SK-N-MC (cell line): ENCODE measurements around the gene NCDN.

Experiments
- DNase-seq: peaks from one replicate; pipeline ENCODE4 v3.0.0-alpha.2; 2011; ENCODE audit warnings: low read depth, low spot score
- H3K27ac ChIP-seq: fragments of 200-600 bp; sonication (generic); 2 replicates; pipeline ENCODE4 v1.5.1; 2016; ENCODE audit warnings: mixed run types
- H3K36me3 ChIP-seq: fragments of 200-600 bp; sonication (generic); 2 replicates; pipeline ENCODE4 v1.6.1; 2017; ENCODE audit warnings: antibody characterized with exemption, low read length, mixed read lengths; ENCODE audit not compliant: insufficient read depth
- H3K4me3 ChIP-seq: fragments of 200-600 bp; sonication (generic); 2 replicates; pipeline ENCODE4 v1.5.1; 2016
- H3K9ac ChIP-seq: fragments of 200-600 bp; sonication (generic); 2 replicates; pipeline ENCODE4 v1.8.0; 2017; ENCODE audit warnings: mixed run types, mixed read lengths; ENCODE audit not compliant: insufficient read length
- H3K9me3 ChIP-seq: fragments of 200-600 bp; sonication (generic); 2 replicates; pipeline ENCODE4 v1.6.1; 2017; ENCODE audit warnings: low read depth, mild to moderate bottlenecking, antibody characterized with exemption, low read length, moderate library complexity, mixed read lengths
- EZH2 ChIP-seq: fragments of 200-600 bp; sonication (generic); IDR thresholded peaks from one replicate; pipeline ENCODE4 v1.6.1; 2017; ENCODE audit warnings: antibody characterized with exemption
- FOXP2 ChIP-seq: optimal IDR thresholded peaks from 2 replicates; pipeline ENCODE3; 2011; ENCODE audit warnings: mild to moderate bottlenecking, moderate library complexity; ENCODE audit not compliant: insufficient read depth; ENCODE audit errors: extremely low read length, control extremely low read depth
- POLR2AphosphoS5 ChIP-seq: IDR thresholded peaks from 2 replicates; pipeline ENCODE4 v1.6.1; 2012; ENCODE audit warnings: mild to moderate bottlenecking, low read depth, low read length, borderline replicate concordance

Gene NCDN

GRCh38 chr1:35599411-35599810, 41.8 kb downstream of the NCDN start:
- DNase-seq: no peak
- Histone ChIP-seq H3K27ac (no peak overlapping the region), H3K9me3 (no peaks in the 10 kb centered on the region), H3K9ac (no peak overlapping the region), H3K36me3 (peaks cover 41% of the 10 kb centered on the region), H3K4me3 (no peak overlapping the region)
- TF ChIP-seq EZH2 (no peak), POLR2AphosphoS5 (no peak), FOXP2 (no peak)

- TF ChIP-seq EZH2 (no peak), POLR2AphosphoS5 (no peak), FOXP2 (no peak)
- peaks cover 53% of the 10 kb centered on the region for H3K36me3 ChIP-seq
- H3K9me3 ChIP-seq: no peaks in the 10 kb centered on the region
These were observed 43.0 kb downstream of the NCDN start for GRCh38 chr1:35600593-35600992.

GRCh38 chr1:35603468-35603867, 45.9 kb downstream of the NCDN start:
- Histone ChIP-seq H3K9ac (no peak overlapping the region), H3K36me3 (peaks cover 81% of the 10 kb centered on the region), H3K27ac (no peak overlapping the region), H3K9me3 (no peaks in the 10 kb centered on the region), H3K4me3 (no peak overlapping the region)
- TF ChIP-seq POLR2AphosphoS5: no peak
- TF ChIP-seq FOXP2: no peak
- TF ChIP-seq EZH2: no peak
- DNase-seq: no peak

More at GRCh38 chr1:35600593-35600992, 43.0 kb downstream of the NCDN start:
- Histone ChIP-seq H3K9ac (no peak overlapping the region), H3K27ac (no peak overlapping the region), H3K4me3 (no peak overlapping the region)
- DNase-seq: no peak

- no peak overlapping the region for H3K4me3 ChIP-seq
- no peak overlapping the region for H3K9ac ChIP-seq
- no peak overlapping the region for H3K27ac ChIP-seq
- TF ChIP-seq POLR2AphosphoS5: no peak
- no peak for TF ChIP-seq FOXP2
- no peak for TF ChIP-seq EZH2
- no peaks in the 10 kb centered on the region for H3K9me3 ChIP-seq
- H3K36me3 ChIP-seq: peaks cover 86% of the 10 kb centered on the region
- no peak for DNase-seq
These were observed 46.3 kb downstream of the NCDN start for GRCh38 chr1:35603941-35604340.

GRCh38 chr1:35605071-35605866, 47.7 kb downstream of the NCDN start:
- no peak overlapping the region for H3K4me3 ChIP-seq
- DNase-seq: no peak
- peaks cover 95% of the 10 kb centered on the region for H3K36me3 ChIP-seq
- no peak overlapping the region for H3K27ac ChIP-seq
- TF ChIP-seq FOXP2 (no peak), POLR2AphosphoS5 (no peak), EZH2 (no peak)
- no peaks in the 10 kb centered on the region for H3K9me3 ChIP-seq
- H3K9ac ChIP-seq: no peak overlapping the region

- TF ChIP-seq EZH2 (no peak), POLR2AphosphoS5 (no peak), FOXP2 (no peak)
- no peak for DNase-seq
- Histone ChIP-seq H3K27ac (no peak overlapping the region), H3K9ac (no peak overlapping the region), H3K36me3 (peaks cover 95% of the 10 kb centered on the region), H3K9me3 (no peaks in the 10 kb centered on the region), H3K4me3 (no peak overlapping the region)
These were observed 48.2 kb downstream of the NCDN start for GRCh38 chr1:35605867-35606182.

GRCh38 chr1:35611655-35612054, 54.1 kb downstream of the NCDN start:
- peaks cover 94% of the 10 kb centered on the region for H3K36me3 ChIP-seq

GRCh38 chr1:35615440-35615839, 57.8 kb downstream of the NCDN start:
- Histone ChIP-seq H3K36me3 (peaks cover 92% of the 10 kb centered on the region), H3K9me3 (no peaks in the 10 kb centered on the region), H3K27ac (no peak overlapping the region), H3K9ac (no peak overlapping the region), H3K4me3 (no peak overlapping the region)
- no peak for TF ChIP-seq EZH2
- TF ChIP-seq FOXP2: no peak
- no peak for DNase-seq

More at GRCh38 chr1:35611655-35612054, 54.1 kb downstream of the NCDN start:
- Histone ChIP-seq H3K9me3 (no peaks in the 10 kb centered on the region), H3K4me3 (no peak overlapping the region), H3K9ac (no peak overlapping the region), H3K27ac (no peak overlapping the region)
- DNase-seq: no peak
- TF ChIP-seq FOXP2 (no peak), EZH2 (no peak), POLR2AphosphoS5 (no peak)
